AG09309 (cell line): ENCODE data around the gene CD36.
A peak's percentile ranks its signal among the peaks of the same experiment; 100 is the strongest.

Experiments used
- DNase-seq: peaks from one replicate; pipeline ENCODE4 v3.0.0-alpha.2; 2010; ENCODE audit warnings: low read depth
- H3K4me3 ChIP-seq: 2 replicates; pipeline ENCODE4 v1.5.1; 2011; ENCODE audit warnings: mild to moderate bottlenecking, low read depth, low read length, moderate library complexity; ENCODE audit not compliant: control insufficient read depth
- CTCF ChIP-seq: IDR thresholded peaks from 2 replicates; pipeline ENCODE4 v1.5.1; 2011; ENCODE audit warnings: mild to moderate bottlenecking, low read depth, low read length, inconsistent platforms; ENCODE audit not compliant: insufficient read depth, control insufficient read depth; ENCODE audit errors: missing control alignments

CD36 gene

DNA sequence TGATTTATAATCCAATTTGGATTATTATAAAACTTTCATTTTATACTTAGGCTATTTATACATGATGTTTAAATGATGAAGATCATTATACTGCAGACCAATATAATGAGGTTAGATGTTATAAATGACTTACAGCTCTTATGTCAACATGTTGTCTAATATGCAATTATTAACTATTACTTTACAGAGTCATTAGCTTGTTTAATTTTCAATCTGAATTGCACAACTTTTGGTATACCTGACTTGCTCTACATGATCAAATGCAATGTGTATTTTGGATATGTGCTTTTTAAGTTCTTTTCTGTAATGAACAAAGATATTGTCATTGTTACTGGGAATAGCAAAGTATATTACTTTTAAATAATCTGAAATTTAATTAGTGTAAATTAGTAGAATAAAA lies 569 bp downstream of the CD36 start:
- DNase-seq, result no peak
- TF ChIP-seq CTCF, result no peak
- H3K4me3 ChIP-seq, result no peak overlapping the region

DNA sequence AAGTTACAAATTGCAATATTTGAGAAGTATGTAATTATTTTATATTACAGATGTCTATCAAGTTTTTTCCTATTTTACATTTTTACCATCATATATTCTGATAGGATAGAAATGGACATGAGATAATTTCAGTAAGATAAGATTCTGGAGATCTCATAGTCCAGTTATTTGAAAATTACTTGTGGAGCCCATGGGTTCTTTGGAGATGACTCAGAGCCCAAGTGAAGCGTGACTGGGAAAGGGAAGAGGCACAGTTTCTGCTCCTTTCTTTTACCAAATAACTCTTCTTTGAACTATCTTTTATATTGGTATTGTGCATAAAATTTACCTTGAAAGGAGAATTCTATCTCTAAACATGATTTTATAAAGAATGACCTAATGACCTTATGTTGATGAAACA lies 2.4 kb downstream of the CD36 start:
- no peak overlapping the region for H3K4me3 ChIP-seq
- peak; percentile 13 for DNase-seq
- no peak for TF ChIP-seq CTCF

DNA sequence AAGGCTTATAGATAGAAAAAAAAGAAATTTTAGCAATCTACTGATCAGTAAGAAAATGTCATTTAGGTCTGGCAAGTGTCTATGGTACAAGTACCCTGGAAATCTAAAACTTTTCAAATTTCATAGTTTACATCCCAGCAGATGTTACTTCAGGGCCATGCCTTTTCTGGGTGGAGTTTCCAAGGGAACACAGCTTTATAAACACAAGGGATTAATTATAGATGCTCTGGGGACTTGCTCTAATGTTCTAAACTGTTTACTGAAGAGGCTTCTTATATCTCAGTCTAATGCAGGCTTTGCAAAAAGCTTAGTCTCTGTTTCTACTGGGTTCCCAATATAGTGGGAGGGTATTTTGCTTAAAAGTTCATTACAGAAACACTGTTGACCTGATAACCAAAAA lies 3.1 kb downstream of the CD36 start:
- TF ChIP-seq CTCF, result no peak
- DNase-seq, result no peak
- H3K4me3 ChIP-seq, result no peak overlapping the region

GRCh38 chr7:80642871-80643270 lies 4.4 kb downstream of the CD36 start:
- H3K4me3 ChIP-seq, result no peak overlapping the region
- no peak for TF ChIP-seq CTCF
- DNase-seq, result no peak

DNA sequence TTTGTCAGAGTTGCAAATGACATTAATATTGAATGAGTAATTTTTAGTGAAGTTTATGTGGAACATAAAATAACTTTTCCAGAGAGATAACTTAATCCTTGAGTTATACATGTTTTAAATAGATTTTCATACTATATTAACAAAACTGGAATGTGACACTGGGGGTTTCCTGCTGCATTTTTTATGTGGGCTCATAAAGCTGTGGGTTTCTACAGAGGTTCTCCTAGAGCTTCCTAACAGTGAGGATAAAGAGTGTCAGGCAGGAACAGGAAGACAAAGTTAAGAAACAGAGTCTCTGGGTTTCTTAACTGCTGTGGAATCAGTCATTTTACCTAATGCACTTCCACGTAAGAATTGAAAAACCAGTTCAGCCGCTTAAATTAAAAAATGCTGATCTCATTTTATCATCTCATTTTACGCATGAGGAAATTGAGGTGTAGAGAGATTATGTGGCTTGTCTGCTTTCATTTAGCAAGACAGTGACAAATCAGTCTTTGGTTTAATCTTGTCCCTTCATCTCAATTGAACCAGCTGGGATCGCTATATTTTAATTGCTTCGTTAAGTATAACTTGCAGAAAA lies 5.0 kb downstream of the CD36 start:
- TF ChIP-seq CTCF, result no peak
- DNase-seq, result peak; percentile 20
- H3K4me3 ChIP-seq, result no peak overlapping the region

GRCh38 chr7:80644054-80644453 lies 5.6 kb downstream of the CD36 start:
- no peak overlapping the region for H3K4me3 ChIP-seq
- TF ChIP-seq CTCF, result no peak
- no peak for DNase-seq
